GM19240 (cell line): ENCODE measurements around the gene FYN.
"Not testable (repeated sequence)": the region's sequence is repeated elsewhere in the genome, so short reads cannot be mapped to it uniquely, and the experiment has no call there.

Source experiments
- DNase-seq: peaks from one replicate; pipeline ENCODE4 v3.0.0; 2011; ENCODE audit warnings: low spot score; ENCODE audit not compliant: insufficient read length

The FYN gene

DNA sequence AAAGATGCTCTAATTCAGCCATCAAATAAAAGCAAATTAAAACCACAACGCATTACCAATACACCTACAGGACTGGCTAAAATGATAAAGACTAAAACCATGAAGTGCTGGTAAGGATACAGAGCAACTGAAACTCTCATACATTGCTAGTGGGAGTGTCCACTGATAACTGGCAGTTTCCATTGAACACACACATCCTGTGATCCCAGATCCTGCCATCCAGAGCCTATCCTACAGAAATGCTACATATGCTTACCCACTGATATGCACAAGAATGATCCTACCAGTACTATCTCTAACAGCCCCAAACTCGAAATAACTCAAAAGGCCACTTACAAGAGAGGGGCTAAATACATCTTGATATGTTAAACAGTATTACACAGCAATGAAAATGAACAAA, 81.0 kb downstream of the FYN start:
- no peak for DNase-seq

DNA sequence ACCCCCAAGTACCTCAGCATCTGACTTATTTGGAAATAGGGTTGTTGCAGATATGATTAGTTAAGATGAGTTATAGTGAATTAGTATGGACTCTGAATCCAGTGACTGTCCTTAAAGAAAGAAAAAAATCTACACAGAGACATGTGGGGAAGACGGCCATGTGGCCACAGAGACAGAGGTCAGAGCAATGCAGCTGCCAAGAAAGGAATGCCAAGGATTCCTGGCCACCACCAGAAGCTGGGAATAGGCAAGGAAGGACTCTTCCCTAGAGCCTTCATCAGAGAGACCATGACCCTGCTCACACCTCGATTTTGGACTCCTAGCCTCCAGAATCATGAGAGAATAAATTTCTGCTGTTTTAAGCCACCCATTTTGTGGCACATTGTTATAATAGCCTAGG, 81.8 kb downstream of the FYN start:
- no peak for DNase-seq

- no peak for DNase-seq
Observed at GRCh38 chr6:111789598-111789997, 83.7 kb downstream of the FYN start.

DNA sequence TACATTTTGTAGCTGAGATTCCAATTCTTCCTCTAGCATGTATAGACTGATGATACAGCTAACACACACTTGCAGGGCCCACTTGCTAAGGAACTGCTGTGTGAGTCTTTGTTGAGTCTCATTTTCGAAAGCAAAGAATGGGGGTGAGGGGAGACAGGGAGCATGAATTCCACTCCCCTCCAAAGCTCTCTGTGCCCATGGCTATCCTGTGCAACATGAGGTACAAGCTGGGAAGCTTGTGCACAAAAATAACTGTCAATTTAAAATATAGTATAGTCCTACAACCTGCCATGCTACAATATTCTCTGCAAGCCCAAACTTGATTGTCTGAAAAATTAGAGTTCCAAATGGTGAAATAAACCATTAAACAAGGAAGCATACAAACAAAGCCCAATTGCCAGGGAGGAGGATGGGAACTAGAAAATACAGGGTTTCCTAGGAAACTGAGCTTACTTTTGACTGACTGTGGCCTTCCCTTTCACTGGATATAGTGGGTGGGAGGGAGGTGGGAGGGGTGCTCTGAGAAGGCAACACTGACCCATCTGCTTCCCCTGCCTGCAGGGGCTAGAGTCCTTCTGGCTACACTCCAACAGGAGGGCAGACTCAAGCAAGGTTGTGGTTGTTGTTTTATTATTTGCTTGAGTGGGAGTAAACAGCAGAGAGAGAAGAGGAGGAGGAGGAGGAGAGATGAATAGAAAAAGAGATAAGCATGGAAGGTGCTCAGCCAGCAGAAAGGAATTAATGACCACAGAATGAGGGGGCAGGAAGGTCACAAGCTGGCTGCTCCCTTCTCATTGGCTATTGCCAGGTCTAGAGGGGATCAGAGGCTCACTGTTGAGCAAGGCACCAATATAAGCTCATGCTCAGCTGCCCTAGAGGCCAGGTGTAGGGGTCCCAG, 84.6 kb downstream of the FYN start:
- DNase-seq: no peak

DNA sequence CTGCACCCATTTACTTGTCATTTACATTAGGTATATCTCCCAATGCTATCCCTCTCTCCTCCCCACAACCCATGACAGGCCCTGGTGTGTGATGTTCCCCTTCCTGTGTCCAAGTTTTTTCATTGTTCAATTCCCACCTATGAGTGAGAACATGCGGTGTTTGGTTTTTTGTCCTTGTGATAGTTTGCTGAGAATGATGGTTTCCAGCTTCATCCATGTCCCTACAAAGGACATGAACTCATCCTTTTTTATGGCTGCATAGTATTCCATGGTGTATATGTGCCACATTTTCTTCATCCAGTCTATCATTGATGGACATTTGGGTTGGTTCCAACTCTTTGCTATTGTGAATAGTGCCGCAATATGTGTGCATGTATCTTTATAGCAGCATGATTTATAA, 87.1 kb downstream of the FYN start:
- DNase-seq: not testable (repeated sequence)

DNA sequence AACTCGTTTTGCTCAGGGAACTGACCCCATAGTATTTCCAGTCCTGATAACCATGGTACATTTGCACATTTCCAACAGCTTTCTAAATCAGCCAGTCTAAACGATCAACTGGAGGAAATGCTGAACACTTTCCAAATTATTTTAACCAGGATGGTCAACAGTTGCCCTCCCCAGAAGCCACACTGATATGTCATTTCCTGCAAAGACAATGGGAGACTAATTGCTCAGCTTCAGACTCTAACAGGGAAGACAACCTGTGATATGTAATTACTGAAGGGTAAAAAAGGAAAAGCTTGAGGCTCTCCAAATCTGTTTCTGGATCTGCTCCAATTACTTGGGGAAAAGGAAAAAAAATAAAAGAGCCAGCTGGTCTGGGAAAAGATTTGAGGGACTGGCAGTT, 88.8 kb downstream of the FYN start:
- DNase-seq: no peak

DNA sequence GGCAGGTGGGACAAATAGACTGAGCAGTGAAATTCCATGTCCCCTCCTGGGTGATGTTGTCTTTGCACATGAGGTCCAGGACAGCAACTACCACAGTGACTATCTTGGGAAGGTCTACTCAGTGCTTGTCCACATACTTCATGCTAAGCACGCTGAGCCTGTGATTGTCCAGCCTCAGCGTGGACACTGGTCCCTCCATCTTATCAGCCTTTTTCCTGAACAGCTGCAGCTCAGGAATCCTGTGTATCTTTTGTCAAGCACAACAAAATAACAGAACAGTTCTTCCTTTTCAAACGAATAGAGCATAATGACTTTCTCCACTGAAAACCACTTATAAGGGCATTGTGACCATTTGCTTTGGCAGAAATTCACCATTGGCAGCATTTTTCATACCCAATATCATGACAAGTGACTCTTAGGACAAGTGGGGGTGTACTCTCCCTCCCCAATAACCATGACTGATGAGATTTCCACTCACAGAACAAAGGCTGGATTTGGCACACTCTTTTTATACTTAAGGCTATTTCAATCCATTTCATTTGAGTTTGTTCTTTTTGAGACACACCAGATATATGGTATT, 90.3 kb downstream of the FYN start:
- DNase-seq: no peak

DNA sequence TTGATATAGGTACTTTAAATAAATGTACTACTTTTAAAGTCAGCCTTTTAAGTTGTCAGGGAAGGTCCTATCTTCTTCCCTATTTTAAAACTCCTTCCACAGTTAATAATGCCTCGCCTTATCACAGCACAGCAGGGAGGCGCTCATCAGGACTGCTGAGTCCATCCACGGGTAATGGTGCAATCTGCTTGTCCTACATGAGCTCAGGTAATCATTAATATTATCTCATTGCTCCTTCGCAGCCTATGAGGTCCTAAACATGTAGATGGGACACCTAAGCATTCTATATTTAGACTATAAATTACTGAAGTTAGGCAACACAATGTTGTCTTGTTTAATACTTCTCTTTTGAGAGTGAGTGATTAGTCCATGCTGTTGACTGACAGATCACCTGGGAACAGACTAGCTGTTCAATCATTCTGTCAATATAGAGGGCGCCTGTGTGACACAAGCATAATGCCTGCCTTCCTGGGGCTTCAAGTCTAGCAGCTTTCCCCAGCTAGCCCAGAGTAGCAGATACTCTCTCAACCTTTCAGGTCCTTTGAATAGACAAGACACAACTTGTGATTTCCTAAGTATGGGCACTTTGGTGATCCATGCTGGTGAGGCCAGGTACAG, 91.0 kb downstream of the FYN start:
- DNase-seq: no peak

GRCh38 chr6:111781041-111781708, 92.1 kb downstream of the FYN start:
- DNase-seq: no peak

GRCh38 chr6:111780393-111780792, 92.9 kb downstream of the FYN start:
- DNase-seq: no peak

DNA sequence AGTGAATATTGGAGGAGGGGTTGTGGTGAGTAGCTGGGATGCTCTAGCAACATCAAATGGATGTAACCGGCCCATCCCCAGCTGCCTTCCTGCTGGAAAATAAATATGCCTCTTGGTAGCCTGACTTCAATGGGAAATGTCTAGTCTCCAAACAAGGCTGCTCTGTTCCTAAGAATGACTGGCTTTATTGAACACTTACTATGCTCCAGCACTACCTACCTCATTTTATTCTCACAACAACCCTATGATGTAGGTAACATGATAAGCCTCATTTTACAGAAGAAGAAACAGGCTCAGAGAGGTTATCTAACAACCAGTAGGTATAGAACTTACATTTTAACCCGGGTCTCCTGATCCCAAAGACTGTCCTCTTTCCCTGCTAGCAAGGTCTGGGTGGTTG, 93.6 kb downstream of the FYN start:
- DNase-seq: no peak

- DNase-seq: no peak
Observed at GRCh38 chr6:111779031-111779430, 94.2 kb downstream of the FYN start.

- no peak for DNase-seq
Observed at GRCh38 chr6:111777357-111777756, 95.9 kb downstream of the FYN start.

GRCh38 chr6:111776236-111777221, 96.7 kb downstream of the FYN start:
- DNase-seq: no peak

- no peak for DNase-seq
Observed at GRCh38 chr6:111775145-111775922, 97.9 kb downstream of the FYN start.

DNA sequence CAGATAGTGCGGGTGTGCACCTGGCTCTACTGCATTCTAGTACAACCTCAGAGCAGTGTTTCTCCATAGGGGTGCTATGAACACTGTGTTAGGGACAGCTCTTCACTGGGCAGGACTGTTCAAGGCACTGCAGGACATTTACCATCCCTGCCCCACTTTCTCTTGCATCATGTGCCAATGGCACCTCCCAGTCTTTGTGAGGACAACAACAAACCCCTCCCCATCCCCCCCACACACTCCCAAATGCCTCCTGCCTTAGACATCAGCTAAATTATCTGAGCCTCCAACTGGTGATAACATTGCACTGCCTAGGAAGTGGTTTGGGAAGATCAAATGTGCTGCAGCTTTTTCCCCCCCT, 98.9 kb downstream of the FYN start:
- DNase-seq: no peak

- no peak for DNase-seq
Observed at GRCh38 chr6:111773501-111774345, 99.5 kb downstream of the FYN start.

DNA sequence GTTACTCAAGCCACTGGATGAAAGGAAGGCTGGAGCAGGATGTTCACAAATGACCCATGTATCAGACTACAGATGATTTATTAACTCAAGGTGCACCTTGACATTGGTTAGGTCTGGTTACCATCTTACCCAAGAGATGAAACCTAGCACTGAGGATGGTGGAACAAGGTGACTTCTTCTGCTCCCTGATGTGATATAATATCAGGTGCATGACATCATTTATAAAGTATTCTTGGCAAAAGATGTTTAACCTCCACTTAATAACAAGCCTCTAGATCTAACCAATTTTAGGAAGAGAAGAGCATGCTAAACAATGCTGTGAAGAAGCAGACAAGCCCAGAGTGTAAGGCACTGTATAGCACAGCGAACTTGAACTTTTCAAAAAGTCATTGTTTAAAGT, 100.9 kb downstream of the FYN start:
- no peak for DNase-seq

DNA sequence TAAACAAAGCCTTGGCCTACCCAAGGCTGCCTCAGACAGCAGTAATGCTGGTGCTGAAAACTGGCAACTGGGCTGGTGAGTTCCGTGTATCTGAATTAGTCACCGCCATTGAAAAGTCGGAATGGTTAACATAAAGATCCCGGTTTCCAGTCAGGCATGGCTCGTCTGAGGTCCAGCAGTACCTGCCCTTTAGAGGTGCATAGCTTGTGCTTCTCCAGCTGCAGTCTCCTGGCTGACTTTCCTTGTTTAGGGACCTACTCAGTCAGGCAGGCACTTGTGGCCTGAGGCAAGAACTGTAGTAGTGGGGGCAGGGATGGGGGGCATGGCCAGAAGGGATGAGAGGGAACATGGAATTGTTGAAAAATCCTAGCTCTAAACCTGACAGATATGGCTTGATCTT, 101.6 kb downstream of the FYN start:
- DNase-seq: no peak
